ENCODE results near the gene TSPYL2. TPM values are rescaled to one million over a fixed set of nuclear protein-coding genes. Genes with fewer than 3 reads are reported as not detected.

TSPYL2 gene
- total and polyA plus RNA-seq, 2 of the 4 experiments (the other 2 are of a cell fraction): 19.2 to 49.7 TPM

DNA sequence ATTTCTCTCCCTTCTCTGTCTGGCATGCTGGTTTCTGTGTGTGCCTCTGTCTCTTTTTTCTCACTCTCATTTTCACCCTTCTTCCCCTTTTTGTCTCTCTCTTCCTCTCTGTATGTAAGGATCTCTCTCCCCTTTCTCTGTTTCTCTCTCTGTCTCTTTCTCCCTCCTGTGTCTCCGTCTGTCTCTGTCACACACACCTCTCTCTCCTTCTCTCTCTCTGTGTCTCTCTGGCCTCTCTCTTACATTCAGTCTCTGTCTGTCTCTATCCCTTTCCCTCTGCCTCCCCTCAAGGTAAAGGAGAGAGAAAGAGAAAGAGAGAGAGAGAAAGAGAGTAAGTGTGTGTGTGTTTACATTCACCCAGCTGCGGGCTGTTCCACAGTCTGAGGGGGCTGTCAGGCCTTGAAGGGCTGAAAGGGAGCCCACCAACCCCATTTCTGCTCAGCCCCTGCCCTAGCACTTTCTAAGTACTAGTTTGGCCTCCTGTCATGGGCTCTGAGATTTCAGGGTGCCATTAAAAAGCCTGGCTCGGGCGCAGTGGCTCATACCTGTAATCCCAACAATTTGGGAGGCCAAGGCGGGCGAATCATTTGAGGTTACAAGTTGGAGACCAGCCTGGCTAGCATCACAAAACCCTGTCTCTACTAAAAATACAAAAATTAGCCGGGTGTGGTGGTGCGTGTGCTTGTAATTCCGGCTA is 9.6 kb upstream of the TSPYL2 start:
- CTCF ChIA-PET: interaction anchor here (0.7 kb wide), 1 partner anchor 10 kb away, joined by 4 read pairs; no protein-coding TSS in a partner anchor
- no TSS peak for BruUV-seq (replicated peaks)
- intact Hi-C loops (cut with micrococcal nuclease): no loop called here

More for the DNA sequence above, 9.6 kb upstream of the TSPYL2 start:
- in situ Hi-C loops (cut with MboI; ENCODE audit: low sequenced_read_pairs) (no loop called here), dilution Hi-C loops (cut with HindIII; ENCODE audit: low sequenced_read_pairs, unreplicated experiment) (no loop called here)
- no peak overlapping the region for H2BK5ac ChIP-seq (ENCODE audit: low read depth, low read length, poor library complexity, severe bottlenecking)
- H3K9ac ChIP-seq (ENCODE audit: low read depth, low read length): no peak overlapping the region
- POLR2A ChIA-PET (ENCODE audit: unreplicated experiment): no interaction called here
- H3K4me3 ChIP-seq (ENCODE audit: insufficient read depth, low read depth, low read length): no peak overlapping the region
- H2BK15ac ChIP-seq (ENCODE audit: low read depth, low read length): no peak overlapping the region
- H4K8ac ChIP-seq (ENCODE audit: low read depth in 2 of 2, low read length in 2 of 2): no peak overlapping the region
- TF ChIP-seq USF2 (IDR thresholded peaks at IDR 0.05; ENCODE audit: low read depth, low read length): no peak
- no peak for TF ChIP-seq MAFK (IDR thresholded peaks at IDR 0.05; ENCODE audit: low read depth, low read length)
- TF ChIP-seq POLR2A (IDR thresholded peaks at IDR 0.05; ENCODE audit: low read depth, low read length): no peak
- TF ChIP-seq, protein P1, sequence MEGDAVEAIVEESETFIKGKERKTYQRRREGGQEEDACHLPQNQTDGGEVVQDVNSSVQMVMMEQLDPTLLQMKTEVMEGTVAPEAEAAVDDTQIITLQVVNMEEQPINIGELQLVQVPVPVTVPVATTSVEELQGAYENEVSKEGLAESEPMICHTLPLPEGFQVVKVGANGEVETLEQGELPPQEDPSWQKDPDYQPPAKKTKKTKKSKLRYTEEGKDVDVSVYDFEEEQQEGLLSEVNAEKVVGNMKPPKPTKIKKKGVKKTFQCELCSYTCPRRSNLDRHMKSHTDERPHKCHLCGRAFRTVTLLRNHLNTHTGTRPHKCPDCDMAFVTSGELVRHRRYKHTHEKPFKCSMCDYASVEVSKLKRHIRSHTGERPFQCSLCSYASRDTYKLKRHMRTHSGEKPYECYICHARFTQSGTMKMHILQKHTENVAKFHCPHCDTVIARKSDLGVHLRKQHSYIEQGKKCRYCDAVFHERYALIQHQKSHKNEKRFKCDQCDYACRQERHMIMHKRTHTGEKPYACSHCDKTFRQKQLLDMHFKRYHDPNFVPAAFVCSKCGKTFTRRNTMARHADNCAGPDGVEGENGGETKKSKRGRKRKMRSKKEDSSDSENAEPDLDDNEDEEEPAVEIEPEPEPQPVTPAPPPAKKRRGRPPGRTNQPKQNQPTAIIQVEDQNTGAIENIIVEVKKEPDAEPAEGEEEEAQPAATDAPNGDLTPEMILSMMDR (conservative IDR thresholded peaks at IDR 0.05; ENCODE audit: low read depth, low read length): no peak
- TF ChIP-seq NFE2L2 (IDR thresholded peaks at IDR 0.05; ENCODE audit: low read depth, low read length): no peak
- no peak for TF ChIP-seq BHLHE40 (IDR thresholded peaks at IDR 0.05; ENCODE audit: low read depth, low read length)
- TF ChIP-seq CHD1 (IDR thresholded peaks at IDR 0.05; ENCODE audit: low read depth, low read length): no peak
- TF ChIP-seq RAD21 (IDR thresholded peaks at IDR 0.05; ENCODE audit: low read length): no peak
- no peak for TF ChIP-seq CEBPB (IDR thresholded peaks at IDR 0.05; ENCODE audit: low read depth, low read length)
- TF ChIP-seq RCOR1 (IDR thresholded peaks at IDR 0.05; ENCODE audit: insufficient replicate concordance, low read length): no peak
- TF ChIP-seq, protein P2, sequence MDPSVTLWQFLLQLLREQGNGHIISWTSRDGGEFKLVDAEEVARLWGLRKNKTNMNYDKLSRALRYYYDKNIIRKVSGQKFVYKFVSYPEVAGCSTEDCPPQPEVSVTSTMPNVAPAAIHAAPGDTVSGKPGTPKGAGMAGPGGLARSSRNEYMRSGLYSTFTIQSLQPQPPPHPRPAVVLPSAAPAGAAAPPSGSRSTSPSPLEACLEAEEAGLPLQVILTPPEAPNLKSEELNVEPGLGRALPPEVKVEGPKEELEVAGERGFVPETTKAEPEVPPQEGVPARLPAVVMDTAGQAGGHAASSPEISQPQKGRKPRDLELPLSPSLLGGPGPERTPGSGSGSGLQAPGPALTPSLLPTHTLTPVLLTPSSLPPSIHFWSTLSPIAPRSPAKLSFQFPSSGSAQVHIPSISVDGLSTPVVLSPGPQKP (IDR thresholded peaks at IDR 0.05; ENCODE audit: borderline replicate concordance, low read depth, low read length): no peak
- H3K36me3 ChIP-seq (ENCODE audit: control insufficient read depth, insufficient read depth, low read length): peaks cover 13% of the 10 kb centered on the region
- H2AFZ ChIP-seq (replicated peaks; ENCODE audit: low read length, poor library complexity): no peak overlapping the region
- ATAC-seq (ENCODE audit: low read depth) (no peak), DNase-seq (no peak)
- H3K4me2 ChIP-seq (ENCODE audit: low read depth, low read length): no peak overlapping the region
- no peaks in the 10 kb centered on the region; the same call in 1 of the 2 replicates for H3K27me3 ChIP-seq (ENCODE audit: control insufficient read depth, insufficient read depth, low read length)
- H4K20me1 ChIP-seq (ENCODE audit: insufficient read depth, low read length): peaks cover 17% of the 10 kb centered on the region
- no peak overlapping the region for H2AK5ac ChIP-seq (ENCODE audit: low read depth, low read length)
- H4K5ac ChIP-seq (ENCODE audit: low read depth, low read length): no peak overlapping the region
- H4K91ac ChIP-seq (ENCODE audit: insufficient read depth, low read depth, low read length): no peak overlapping the region
- H3K14ac ChIP-seq (replicated peaks; ENCODE audit: low read depth, low read length): no peak overlapping the region
- no peak overlapping the region for H3K27ac ChIP-seq (ENCODE audit: insufficient read depth, low read length)
- no peak overlapping the region for H3K23ac ChIP-seq (ENCODE audit: low read depth, low read length)
- H2BK20ac ChIP-seq (ENCODE audit: low read depth, low read length): no peak overlapping the region
- WGBS, 2 experiments (ENCODE audit: extremely low coverage in 2 of 2, insufficient read length in 1 of 2): 73% methylated on average over 3 of the region's 9 CpGs; no CpG with 5 or more reads in 1 of the 2 experiments
- H3K9me1 ChIP-seq (ENCODE audit: insufficient read depth, low read length): peaks cover 3% of the 10 kb centered on the region; the same call in 1 of the 2 replicates
- H3K4me1 ChIP-seq (ENCODE audit: control insufficient read depth, insufficient read depth, low read length): peaks cover 2% of the 10 kb centered on the region; the same call in 1 of the 2 replicates
- no peak overlapping the region for H3K56ac ChIP-seq (ENCODE audit: extremely low read depth, insufficient read depth, low read length)
- H3K18ac ChIP-seq (ENCODE audit: low read depth, low read length): no peak overlapping the region
- H3K9me3 ChIP-seq (ENCODE audit: control insufficient read depth, insufficient read depth, low read length): no peaks in the 10 kb centered on the region
- H2AK9ac ChIP-seq (replicated peaks; ENCODE audit: low read depth, low read length, poor library complexity): no peak overlapping the region
- no peak overlapping the region for H3K4ac ChIP-seq (ENCODE audit: low read depth, low read length)
- peaks cover 0 to 26% of the 10 kb centered on the region in 2 experiments; a peak in 2 of 4 replicates for H3K79me1 ChIP-seq (ENCODE audit: low read depth in 1 of 2, low read length in 2 of 2)
- H2BK120ac ChIP-seq (ENCODE audit: low read depth, low read length): no peak overlapping the region
